ENCODE data around the gene SI.
"Not testable (repeated sequence)": the region's sequence is repeated elsewhere in the genome, so short reads cannot be mapped to it uniquely, and the experiment has no call there.

The SI gene

DNA sequence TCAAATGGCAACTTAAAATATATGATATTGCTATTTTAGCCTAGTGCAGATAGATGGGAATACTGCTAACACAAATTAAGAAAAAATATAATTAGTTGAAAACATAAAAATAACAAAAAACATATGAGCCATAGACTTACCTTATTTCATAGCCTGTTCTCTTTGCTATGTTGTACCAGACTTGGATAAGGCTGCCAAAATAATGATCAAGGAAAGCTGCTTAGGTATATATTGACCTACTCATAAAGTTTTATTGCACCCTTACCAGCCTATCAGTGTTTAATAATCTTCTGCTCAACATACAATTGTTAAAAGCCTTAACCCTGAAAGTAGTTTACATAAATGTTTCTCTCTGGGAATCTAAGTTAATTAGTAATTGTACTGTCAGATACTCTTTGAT, at the start of gene SI:
Gene SI, minus strand, starts transcription at position 204 of the 400 bp plus-strand sequence. CDS start 2,484 bp downstream, outside the sequence.
- no peak for DNase-seq (ENCODE audit: low spot score)

DNA sequence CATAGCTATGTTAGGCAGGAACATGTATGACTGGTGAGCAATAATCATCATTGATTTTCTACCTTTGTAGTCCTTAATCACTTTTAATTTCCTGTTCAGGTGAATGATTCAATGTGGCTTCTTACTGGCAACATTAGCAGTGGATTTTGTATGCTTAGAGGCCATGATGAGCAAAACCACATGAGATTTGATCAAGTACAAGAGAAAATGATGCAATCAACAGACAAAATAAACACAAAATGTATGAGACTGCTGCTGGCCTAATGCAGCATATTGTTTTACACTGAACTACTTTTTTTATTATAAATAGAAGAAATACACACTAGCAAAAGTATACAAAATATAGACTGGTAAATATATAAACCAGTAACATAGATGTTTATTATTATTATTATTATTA, 47.5 kb upstream of the SI start:
- no peak for DNase-seq (ENCODE audit: low spot score)

- DNase-seq (ENCODE audit: low spot score), result no peak
These were observed 33.1 kb upstream of the SI start for GRCh38 chr3:165111401-165111800.

GRCh38 chr3:165103616-165104015, 25.3 kb upstream of the SI start:
- no peak for DNase-seq (ENCODE audit: low spot score)

GRCh38 chr3:165082650-165083049, 4.4 kb upstream of the SI start:
- DNase-seq (ENCODE audit: low spot score), result no peak

DNA sequence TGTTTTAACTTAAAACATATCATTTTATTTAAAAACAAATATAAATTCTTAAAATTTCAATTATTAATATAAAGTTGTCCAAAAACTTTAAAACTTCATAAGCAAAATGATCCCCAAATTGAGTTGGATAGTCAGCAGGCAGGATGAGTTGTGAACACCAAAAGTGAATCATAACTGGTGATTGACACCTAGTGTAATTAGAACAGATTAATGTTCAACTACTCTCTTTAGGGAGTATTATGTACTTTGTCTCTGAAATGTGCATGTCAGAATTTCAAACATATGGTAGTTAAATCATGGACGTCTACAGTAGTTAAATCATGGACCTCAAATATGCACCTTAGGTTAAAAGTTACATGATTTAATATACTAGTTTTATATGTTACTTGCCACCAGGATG, 2.9 kb upstream of the SI start:
- DNase-seq (ENCODE audit: low spot score), result no peak

DNA sequence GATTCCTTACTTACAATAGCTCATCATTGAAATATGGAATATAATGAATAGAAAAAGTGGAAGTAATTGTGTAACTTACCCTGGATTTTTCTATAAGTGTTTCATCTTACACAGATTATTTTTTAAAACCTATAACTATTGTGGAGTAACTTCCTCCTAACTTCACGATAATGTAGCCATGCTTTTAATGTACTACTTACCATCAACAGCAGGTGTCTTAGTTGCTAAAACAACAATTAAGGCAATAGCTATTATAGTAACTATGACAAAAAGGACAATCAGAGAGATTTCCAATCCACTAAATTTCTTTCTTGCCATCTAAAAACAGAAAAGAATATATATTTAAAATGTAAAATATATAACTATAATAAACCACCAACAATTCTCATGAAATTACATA, 2.6 kb downstream of the SI start:
- no peak for DNase-seq (ENCODE audit: low spot score)

DNA sequence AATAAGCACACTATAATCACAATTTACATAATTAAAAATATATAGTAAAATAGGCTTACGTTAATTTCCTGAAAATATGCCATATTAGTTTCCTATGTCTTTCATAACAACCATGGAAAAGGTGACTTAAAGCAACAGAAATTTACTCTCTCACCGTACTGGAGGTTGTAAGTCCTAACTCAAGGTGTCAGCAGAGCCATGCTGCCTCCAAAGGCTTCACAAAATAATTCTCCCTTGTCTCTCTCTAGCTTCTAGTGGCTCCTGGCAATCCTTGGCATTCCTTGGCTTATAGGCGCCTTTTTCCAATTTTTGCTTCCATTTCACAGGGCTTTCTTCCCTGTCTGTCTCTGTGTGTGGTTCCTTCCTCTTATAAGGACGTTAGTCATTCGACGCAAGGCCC, 7.6 kb downstream of the SI start:
- no peak for DNase-seq (ENCODE audit: low spot score)

DNA sequence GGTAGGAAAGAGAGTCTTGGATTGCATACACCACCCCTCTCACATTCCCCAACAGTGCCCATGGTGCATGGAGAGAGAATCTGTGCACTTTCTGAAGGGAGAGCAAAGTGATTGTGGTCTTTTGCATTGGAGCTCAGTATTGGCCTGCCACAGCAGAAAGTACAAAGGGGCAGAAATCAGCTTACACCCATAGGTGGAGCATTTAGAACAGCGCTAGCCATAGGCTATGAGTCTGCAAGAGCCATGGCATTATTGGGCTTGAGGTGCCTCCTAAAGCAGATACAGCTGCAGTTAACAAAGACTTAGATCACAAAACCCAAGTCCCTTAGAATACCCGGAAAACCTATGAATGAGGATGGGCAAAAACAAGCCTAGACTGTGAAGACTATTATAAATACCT, 21.8 kb downstream of the SI start:
- no peak for DNase-seq (ENCODE audit: low spot score)

GRCh38 chr3:165040186-165040585, 38.1 kb downstream of the SI start:
- DNase-seq (ENCODE audit: low spot score), result no peak

DNA sequence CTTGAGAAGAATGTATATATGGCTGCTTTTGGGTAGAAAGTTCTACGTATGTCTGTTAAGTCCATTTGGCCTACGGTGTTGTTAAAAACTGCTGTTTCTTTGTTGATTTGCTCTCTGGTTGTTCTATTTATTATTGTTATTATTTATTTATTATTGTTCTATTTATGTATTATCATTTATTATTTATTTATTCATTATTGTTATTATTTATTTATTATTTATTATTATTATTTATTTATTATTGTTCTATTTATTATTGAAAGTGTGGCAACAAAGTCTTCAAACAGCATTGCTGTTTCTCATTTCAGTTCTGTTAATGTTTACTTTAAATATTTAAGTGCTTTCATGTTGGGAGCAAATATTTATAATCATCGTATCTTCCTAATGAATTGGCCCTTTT, 66.7 kb downstream of the SI start:
- no peak for DNase-seq (ENCODE audit: low spot score)

DNA sequence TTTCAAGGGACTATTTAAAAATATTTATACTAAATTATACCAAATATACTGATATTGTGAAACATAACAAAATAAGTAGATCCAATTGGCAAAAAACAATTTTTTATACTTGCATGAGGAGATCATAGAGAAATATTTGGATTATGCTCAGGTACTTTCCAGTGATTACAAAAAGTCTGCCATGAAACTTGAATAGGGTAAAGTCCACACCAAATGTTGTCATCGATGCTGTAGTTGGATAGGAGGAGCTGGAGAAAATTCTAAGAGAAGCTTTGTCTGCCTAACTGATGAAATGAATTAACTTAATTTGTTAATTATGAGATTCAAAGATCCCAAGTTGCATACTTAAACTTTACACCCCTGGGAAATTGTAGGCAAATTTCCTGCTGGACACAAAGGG, 93.3 kb downstream of the SI start:
- no peak for DNase-seq (ENCODE audit: low spot score)

GRCh38 chr3:164962610-164963009, 115.7 kb downstream of the SI start:
- no peak for DNase-seq (ENCODE audit: low spot score)

DNA sequence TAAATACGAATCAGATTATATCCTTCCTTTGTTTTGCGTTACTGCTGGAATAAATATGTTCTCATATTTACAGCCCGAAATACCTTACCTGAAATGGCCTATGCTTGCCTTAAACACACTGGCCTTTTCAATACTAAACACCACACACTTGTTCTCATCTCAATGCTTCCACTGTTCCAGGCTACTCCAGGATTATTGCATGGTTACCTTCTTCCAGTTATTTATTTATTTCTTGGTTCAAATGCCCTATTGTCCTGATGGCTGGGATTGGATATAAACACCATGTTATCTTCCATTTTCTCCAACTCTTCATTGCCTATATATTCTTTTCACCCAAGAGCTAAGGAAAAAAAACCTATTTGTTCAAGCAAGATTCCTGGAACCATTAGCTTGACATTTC, 125.3 kb downstream of the SI start:
- no peak for DNase-seq (ENCODE audit: low spot score)

DNA sequence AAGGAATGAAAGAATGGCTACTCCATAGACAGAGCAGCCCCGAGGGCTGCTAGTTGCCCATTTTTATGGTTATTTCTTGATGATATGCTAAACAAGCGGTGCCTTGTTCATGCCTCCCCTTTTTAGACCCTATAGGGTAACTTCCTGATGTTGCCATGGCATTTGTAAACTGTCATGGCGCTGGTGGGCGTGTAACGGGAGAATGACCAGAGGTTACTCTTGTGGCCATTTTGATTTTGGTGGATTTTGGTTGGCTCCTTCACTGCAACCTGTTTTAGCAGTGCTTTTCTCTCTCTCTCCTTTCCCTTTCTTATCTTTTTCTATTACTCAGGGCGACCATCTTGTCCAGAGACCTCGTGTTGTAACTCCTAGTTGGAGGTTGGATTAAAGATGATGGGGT, 126.9 kb downstream of the SI start:
- DNase-seq (ENCODE audit: low spot score), result not testable (repeated sequence)

DNA sequence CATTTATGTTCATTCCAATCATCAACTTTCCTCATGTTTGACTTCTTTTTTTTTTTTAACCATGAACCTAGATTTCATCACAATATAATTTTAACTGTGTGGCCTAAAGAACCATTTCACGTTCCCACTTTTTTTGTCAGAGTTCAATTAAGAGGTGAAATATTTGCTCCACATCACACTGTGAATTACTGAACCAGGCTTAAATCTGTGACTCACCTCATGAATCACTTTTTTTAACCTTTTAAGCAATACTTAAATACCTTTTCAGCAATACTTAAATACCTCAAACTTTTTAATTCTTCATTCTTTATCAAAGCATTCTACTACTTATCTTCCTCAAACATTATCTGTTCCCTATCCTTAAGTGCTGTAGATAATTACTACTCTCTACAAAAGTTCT, 137.6 kb downstream of the SI start:
- DNase-seq (ENCODE audit: low spot score), result no peak

GRCh38 chr3:164929642-164930041, 148.7 kb downstream of the SI start:
- DNase-seq (ENCODE audit: low spot score), result no peak
